HG03064 (cell line): Measurements from ENCODE around the gene NOXA1.
"Not testable (repeated sequence)": the region's sequence is repeated elsewhere in the genome, so short reads cannot be mapped to it uniquely, and the experiment has no call there.

Experiments
- ATAC-seq: cut with Tn5 transposase; IDR thresholded peaks from one replicate; pipeline ENCODE4 v1.9.1; 2021; ENCODE audit warnings: low read depth; ENCODE audit not compliant: unreplicated experiment

NOXA1 gene, protein sequence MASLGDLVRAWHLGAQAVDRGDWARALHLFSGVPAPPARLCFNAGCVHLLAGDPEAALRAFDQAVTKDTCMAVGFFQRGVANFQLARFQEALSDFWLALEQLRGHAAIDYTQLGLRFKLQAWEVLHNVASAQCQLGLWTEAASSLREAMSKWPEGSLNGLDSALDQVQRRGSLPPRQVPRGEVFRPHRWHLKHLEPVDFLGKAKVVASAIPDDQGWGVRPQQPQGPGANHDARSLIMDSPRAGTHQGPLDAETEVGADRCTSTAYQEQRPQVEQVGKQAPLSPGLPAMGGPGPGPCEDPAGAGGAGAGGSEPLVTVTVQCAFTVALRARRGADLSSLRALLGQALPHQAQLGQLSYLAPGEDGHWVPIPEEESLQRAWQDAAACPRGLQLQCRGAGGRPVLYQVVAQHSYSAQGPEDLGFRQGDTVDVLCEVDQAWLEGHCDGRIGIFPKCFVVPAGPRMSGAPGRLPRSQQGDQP

GRCh38 chr9:137422604-137423513, at the start of gene NOXA1, which contains the start of gene EXD3:
Gene NOXA1 (plus strand): TSS chr9:137423393. CDS start chr9:137423530, 137 bp downstream.
Gene EXD3 (minus strand): TSS chr9:137423162. CDS start chr9:137395357, 27,805 bp downstream.
- ATAC-seq: peak; percentile 80

DNA sequence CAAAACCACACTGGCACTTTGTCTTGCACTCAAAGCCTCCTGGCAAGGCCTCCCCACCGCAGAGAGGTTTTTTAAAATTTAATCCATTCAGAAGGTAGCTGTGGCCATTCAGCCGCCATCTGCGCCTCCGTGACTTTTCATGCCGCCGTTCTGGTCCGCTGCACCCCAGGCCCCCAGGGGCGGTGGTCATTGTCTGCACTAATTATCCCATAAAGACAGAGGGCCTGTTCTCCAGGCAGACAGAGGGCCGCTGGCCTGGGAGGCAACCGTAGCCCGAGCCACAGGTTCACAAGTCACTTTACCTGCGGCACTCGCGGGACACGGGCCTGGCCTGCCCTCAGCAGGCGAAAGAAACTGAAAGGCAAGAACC, 49.6 kb upstream of the NOXA1 start:
- ATAC-seq: no peak

- ATAC-seq: no peak
Measured at GRCh38 chr9:137374131-137374845, 48.9 kb upstream of the NOXA1 start.

DNA sequence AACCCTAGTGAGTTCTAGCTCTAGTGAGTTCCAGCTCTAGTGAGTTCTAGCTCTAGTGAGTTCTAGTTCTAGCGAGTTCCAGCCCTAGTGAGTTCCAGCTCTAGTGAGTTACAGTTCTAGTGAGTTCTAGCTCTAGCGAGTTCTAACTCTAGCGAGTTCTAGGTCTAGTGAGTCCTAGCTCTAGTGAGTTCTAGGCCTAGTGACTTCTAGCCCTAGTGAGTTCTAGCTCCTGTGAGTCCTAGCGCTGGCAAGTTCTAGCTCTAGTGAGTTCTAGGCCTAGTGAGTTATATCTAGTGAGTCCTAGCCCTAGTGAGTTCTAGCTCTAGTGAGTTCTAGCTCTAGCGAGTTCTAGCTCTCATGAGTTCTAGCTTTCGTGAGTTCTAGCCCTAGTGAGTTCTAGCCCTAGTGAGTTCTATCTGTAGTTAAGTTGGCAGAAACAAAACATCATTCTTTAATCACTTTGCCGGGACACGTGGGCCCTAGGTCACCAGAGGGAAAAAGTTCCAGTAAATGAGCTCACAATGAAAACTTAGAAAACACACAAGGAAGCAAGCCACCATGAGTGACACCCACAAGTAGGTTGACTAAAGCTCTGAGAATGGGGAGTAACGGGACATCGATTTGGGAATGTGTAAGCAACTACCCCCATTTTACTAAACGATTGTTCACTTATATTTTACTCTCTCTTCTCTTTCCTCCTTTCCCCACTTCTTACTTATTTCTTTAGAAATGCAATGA, 47.7 kb upstream of the NOXA1 start:
- no peak for ATAC-seq

DNA sequence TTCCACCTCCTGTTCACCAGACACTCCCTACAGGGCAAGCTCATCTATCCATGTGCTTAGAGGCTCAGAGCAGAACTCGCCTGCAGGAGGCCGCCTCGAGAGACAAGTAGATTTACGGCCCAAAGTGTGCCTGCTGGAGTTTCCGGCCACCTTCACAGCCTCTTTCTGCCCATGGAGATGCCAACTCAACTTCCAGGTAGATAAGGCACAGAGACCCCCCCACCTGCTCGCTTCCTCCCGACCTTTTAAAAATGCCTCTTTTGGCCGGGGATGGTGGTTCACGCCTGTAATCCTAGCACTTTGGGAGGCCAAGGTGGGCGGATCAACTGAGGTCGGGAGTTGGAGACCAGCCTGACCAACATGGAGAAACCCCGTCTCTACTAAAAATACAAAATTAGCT, 46.8 kb upstream of the NOXA1 start:
- ATAC-seq: no peak

DNA sequence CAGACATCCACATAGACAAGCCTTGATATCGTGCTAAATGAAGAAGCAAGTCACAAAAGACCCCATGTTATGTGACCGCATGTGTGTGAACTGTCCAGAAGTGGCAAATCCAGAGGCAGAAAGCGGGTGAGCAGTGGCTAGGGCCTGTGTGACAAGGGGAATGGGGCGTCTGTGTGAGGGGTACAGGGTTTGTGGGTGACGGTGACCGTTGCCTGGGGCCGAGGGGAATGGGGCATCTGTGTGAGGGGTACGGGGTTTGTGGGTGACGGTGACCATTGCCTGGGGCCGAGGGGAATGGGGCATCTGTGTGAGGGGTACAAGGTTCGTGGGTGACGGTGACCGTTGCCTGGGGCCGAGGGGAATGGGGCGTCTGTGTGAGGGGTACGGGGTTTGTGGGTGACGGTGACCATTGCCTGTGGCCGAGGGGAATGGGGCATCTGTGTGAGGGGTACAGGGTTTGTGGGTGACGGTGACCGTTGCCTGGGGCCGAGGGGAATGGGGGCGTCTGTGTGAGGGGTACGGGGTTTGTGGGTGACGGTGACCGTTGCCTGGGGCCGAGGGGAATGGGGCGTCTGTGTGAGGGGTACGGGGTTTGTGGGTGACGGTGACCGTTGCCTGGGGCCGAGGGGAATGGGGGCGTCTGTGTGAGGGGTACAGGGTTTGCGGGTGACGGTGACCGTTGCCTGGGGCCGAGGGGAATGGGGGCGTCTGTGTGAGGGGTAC, 44.3 kb upstream of the NOXA1 start:
- not testable (repeated sequence) for ATAC-seq

- ATAC-seq: no peak
Measured at GRCh38 chr9:137379761-137380161, 43.4 kb upstream of the NOXA1 start.

- ATAC-seq: no peak
Measured at GRCh38 chr9:137380171-137380570, 43.0 kb upstream of the NOXA1 start.

GRCh38 chr9:137380606-137381005, 42.6 kb upstream of the NOXA1 start:
- ATAC-seq: no peak

- no peak for ATAC-seq
Measured at GRCh38 chr9:137381501-137382443, 41.4 kb upstream of the NOXA1 start.

GRCh38 chr9:137382444-137383080, 40.6 kb upstream of the NOXA1 start:
- no peak for ATAC-seq

GRCh38 chr9:137383081-137383783, 40.0 kb upstream of the NOXA1 start:
- no peak for ATAC-seq

GRCh38 chr9:137383784-137384756, 39.1 kb upstream of the NOXA1 start:
- no peak for ATAC-seq

DNA sequence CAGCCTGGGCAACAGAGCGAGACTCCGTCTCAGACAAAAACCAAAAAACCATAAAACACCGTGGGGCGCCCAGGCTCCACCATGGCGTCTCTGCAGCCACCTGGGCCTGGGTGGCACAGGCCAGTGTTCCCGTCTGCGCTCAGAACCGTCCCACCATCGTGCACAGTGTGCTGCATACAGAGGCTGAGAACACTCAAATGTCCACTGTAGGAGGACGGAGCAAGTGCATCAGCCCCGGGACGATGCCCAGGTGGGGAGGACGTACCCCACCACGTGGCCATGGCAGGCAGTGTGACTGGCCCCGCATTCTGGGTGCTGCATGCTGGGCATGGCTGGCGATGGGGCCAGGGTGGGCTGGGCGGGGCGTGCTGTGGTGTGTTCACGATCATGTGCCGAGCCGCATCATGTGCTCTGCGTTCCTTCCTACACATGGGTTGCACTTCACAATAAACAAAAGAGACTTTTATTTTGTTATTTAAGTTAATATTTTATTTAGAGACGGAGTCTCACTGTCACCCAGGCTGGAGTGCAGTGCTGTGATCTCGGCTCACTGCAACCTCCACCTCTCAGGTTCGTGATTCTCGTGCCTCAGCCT, 38.0 kb upstream of the NOXA1 start:
- no peak for ATAC-seq

DNA sequence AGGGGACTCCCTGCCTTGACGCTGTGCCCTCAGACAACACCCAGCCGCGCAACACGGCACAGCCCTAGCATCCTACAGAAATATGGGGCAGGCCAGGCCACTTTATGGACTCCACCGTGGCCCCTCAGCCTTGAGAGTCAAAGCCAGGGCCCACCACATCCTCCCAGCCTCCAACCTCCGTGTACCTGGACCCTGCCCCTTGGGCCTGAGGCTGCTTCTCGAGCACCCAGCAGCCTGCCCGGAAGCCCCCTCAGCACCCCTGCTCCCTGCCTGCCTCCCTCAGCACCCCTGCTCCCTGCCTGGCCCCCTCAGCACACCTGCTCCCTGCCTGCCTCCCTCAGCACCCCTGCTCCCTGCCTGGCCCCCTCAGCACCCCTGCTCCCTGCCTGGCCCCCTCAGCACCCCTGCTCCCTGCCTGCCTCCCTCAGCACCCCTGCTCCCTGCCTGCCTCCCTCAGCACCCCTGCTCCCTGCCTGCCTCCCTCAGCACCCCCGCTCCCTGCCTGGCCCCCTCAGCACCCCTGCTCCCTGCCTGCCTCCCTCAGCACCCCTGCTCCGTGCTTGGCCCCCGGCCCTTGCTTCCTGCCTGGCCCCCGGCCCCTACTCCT, 36.6 kb upstream of the NOXA1 start:
- not testable (repeated sequence) for ATAC-seq
